Erythroblast (primary cell): ENCODE measurements around the gene PRMT1.

Experiments used
- GATA1 ChIP-seq: IDR thresholded peaks from 2 replicates; pipeline ENCODE4 v1.6.1; 2011; ENCODE audit warnings: low read depth, mild to moderate bottlenecking, control low read depth, low read length, moderate library complexity
- POLR2A ChIP-seq: IDR thresholded peaks from 2 replicates; pipeline ENCODE4 v1.6.1; 2011; ENCODE audit warnings: mild to moderate bottlenecking, low read length

GRCh38 chr19:49669516-49669915, 7.6 kb upstream of the PRMT1 start:
- TF ChIP-seq POLR2A, result no peak
- TF ChIP-seq GATA1, result no peak
